GM23338 (cell line): Measurements from ENCODE around the gene B4GALNT2. TPM values are rescaled to one million over a fixed set of nuclear protein-coding genes. Genes with fewer than 3 reads are reported as not detected.

ENCODE experiments used
- ATAC-seq: fragments of 200-7000 bp; cut with Tn5 transposase; 3 replicates; pipeline ENCODE4 v1.9.1; 2020
- DNase-seq: peaks from one replicate; pipeline ENCODE4 v3.0.0-alpha.2; 2015; ENCODE audit warnings: low spot score
- H2AFZ ChIP-seq: fragments of 200-600 bp; sonication (generic); 2 replicates; pipeline ENCODE4 v1.8.0; 2016; ENCODE audit warnings: antibody characterized with exemption, mild to moderate bottlenecking, moderate library complexity
- H3F3A ChIP-seq: fragments of 200-600 bp; sonication (generic); replicated peaks from 2 replicates; pipeline ENCODE4 v1.8.0; 2017; ENCODE audit warnings: antibody characterized with exemption, mixed run types, low read depth
- H3K27ac ChIP-seq: fragments of 200-600 bp; sonication (generic); 2 replicates; pipeline ENCODE4 v1.6.1; 2016; ENCODE audit warnings: low read depth
- H3K27me3 ChIP-seq: fragments of 200-600 bp; sonication (generic); 2 replicates; pipeline ENCODE4 v1.8.0; 2016; ENCODE audit warnings: mild to moderate bottlenecking, mixed run types, moderate library complexity; ENCODE audit not compliant: insufficient read depth
- H3K36me3 ChIP-seq: fragments of 200-600 bp; sonication (generic); 2 replicates; pipeline ENCODE4 v1.8.0; 2016; ENCODE audit warnings: mild to moderate bottlenecking; ENCODE audit not compliant: insufficient read depth
- H3K4me1 ChIP-seq: fragments of 200-600 bp; sonication (generic); 2 replicates; pipeline ENCODE4 v1.8.0; 2016; ENCODE audit warnings: mild to moderate bottlenecking, moderate library complexity; ENCODE audit not compliant: insufficient read depth
- H3K4me2 ChIP-seq: fragments of 200-600 bp; sonication (generic); 2 replicates; pipeline ENCODE4 v1.7.1; 2017; ENCODE audit warnings: mixed run types
- H3K4me3 ChIP-seq: fragments of 200-600 bp; sonication (generic); 2 replicates; pipeline ENCODE4 v1.6.1; 2016; ENCODE audit warnings: mixed run types
- H3K79me2 ChIP-seq: fragments of 200-600 bp; sonication (generic); replicated peaks from 2 replicates; pipeline ENCODE4 v1.8.0; 2017; ENCODE audit warnings: mild to moderate bottlenecking; ENCODE audit not compliant: insufficient read depth
- H3K9me2 ChIP-seq: fragments of 200-600 bp; sonication (generic); 2 replicates; pipeline ENCODE4 v1.8.0; 2017; ENCODE audit not compliant: insufficient read depth
- H4K20me1 ChIP-seq: fragments of 200-600 bp; sonication (generic); replicated peaks from 2 replicates; pipeline ENCODE4 v1.8.0; 2017; ENCODE audit warnings: mild to moderate bottlenecking; ENCODE audit not compliant: insufficient read depth
- H3K27ac Mint-ChIP-seq: 2 replicates; pipeline ENCODE4 v1.8.0; 2020; ENCODE audit warnings: inconsistent platforms, mild to moderate bottlenecking, moderate library complexity, mixed read lengths
- H3K27me3 Mint-ChIP-seq: 3 replicates; pipeline ENCODE4 v1.8.0; 2022; ENCODE audit warnings: low read depth, mild to moderate bottlenecking, moderate library complexity, mixed read lengths, inconsistent platforms; ENCODE audit not compliant: insufficient read depth, poor library complexity
- H3K36me3 Mint-ChIP-seq: 3 replicates; pipeline ENCODE4 v1.8.0; 2021; ENCODE audit warnings: low read depth, mild to moderate bottlenecking, inconsistent platforms, moderate library complexity, mixed read lengths
- H3K4me1 Mint-ChIP-seq: 3 replicates; pipeline ENCODE4 v1.8.0; 2020; ENCODE audit warnings: mild to moderate bottlenecking, inconsistent platforms, mixed read lengths
- H3K4me3 Mint-ChIP-seq: 3 replicates; pipeline ENCODE4 v1.8.0; 2021; ENCODE audit warnings: moderate library complexity, mild to moderate bottlenecking, inconsistent platforms, mixed read lengths
- H3K9me3 Mint-ChIP-seq: 3 replicates; pipeline ENCODE4 v1.8.0; 2020; ENCODE audit warnings: moderate library complexity, mild to moderate bottlenecking, inconsistent platforms, mixed read lengths
- CREB1 ChIP-seq: fragments of 250-450 bp; sonication (Bioruptor Pico); IDR thresholded peaks from 2 replicates; pipeline ENCODE4 v1.5.0; 2020; ENCODE audit warnings: low read depth, mild to moderate bottlenecking, moderate library complexity
- EZH2 ChIP-seq: fragments of 200-600 bp; sonication (generic); IDR thresholded peaks from one replicate; pipeline ENCODE4 v1.8.0; 2017; ENCODE audit warnings: antibody characterized with exemption, mild to moderate bottlenecking, low read depth; ENCODE audit not compliant: unreplicated experiment
- EZH2phosphoT487 ChIP-seq: fragments of 200-600 bp; sonication (generic); IDR thresholded peaks from one replicate; pipeline ENCODE4 v1.8.1; 2018; ENCODE audit warnings: antibody characterized with exemption; ENCODE audit not compliant: unreplicated experiment
- POLR2AphosphoS5 ChIP-seq: IDR thresholded peaks from 2 replicates; pipeline ENCODE4 v1.6.1; 2016; ENCODE audit warnings: antibody characterized with exemption, low read depth
- ZNF114 ChIP-seq: fragments of 250-450 bp; sonication (Bioruptor Pico); IDR thresholded peaks from 2 replicates; pipeline ENCODE4 v1.5.0; 2020; ENCODE audit warnings: mild to moderate bottlenecking, moderate library complexity
- ZNF331 ChIP-seq: fragments of 250-450 bp; sonication (Bioruptor Pico); IDR thresholded peaks from 2 replicates; pipeline ENCODE4 v1.5.0; 2020; ENCODE audit warnings: low read depth, mild to moderate bottlenecking, moderate library complexity
- polyA plus RNA-seq: library from polyadenylated mRNA; unstranded; fragments of >200 nt; fragmentation: Nextera tagmentation; extraction: Ambion mirVana; gene quantifications from 2 replicates; pipeline ENCODE4 v1.2.1, GENCODE V29; 2016
- total RNA-seq: library from RNA; depleted of rRNA; stranded (reverse); fragments of >200 nt; shearing (Covaris generic); gene quantifications from 2 replicates; pipeline ENCODE4 v1.2.3, GENCODE V29; 2014
- TF ChIP-seq, protein P1 (sequence below): fragments of 250-450 bp; sonication (Bioruptor Pico); IDR thresholded peaks from 2 replicates; pipeline ENCODE4 v1.5.0; 2020; ENCODE audit warnings: mild to moderate bottlenecking, moderate library complexity
- TF ChIP-seq, protein P2 (sequence below): IDR thresholded peaks from 2 replicates; pipeline ENCODE4 v1.6.1; 2016; ENCODE audit warnings: antibody characterized with exemption

B4GALNT2 gene
- total and polyA plus RNA-seq, 2 experiments from 2014 or later: not detected

DNA sequence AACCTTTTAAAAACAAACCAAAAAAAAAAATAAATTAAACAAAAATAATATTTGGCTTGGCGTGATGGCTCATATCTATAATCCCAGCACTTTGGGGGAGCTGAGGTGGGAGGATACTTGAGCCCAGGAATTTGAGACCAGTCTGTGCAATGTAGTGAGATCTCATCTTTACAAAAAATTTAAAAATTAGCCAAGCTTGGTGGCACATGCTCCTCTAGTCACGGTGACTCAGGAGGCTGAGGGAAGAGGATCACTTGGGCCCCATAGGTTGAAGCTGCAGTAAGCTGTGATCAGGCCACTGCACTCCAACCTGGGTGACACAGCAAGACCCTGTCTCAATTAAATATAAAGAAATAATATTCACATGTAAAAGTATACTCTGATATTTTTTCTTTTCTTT lies 65.6 kb downstream of the B4GALNT2 start (continued):
- TF ChIP-seq, protein P1, sequence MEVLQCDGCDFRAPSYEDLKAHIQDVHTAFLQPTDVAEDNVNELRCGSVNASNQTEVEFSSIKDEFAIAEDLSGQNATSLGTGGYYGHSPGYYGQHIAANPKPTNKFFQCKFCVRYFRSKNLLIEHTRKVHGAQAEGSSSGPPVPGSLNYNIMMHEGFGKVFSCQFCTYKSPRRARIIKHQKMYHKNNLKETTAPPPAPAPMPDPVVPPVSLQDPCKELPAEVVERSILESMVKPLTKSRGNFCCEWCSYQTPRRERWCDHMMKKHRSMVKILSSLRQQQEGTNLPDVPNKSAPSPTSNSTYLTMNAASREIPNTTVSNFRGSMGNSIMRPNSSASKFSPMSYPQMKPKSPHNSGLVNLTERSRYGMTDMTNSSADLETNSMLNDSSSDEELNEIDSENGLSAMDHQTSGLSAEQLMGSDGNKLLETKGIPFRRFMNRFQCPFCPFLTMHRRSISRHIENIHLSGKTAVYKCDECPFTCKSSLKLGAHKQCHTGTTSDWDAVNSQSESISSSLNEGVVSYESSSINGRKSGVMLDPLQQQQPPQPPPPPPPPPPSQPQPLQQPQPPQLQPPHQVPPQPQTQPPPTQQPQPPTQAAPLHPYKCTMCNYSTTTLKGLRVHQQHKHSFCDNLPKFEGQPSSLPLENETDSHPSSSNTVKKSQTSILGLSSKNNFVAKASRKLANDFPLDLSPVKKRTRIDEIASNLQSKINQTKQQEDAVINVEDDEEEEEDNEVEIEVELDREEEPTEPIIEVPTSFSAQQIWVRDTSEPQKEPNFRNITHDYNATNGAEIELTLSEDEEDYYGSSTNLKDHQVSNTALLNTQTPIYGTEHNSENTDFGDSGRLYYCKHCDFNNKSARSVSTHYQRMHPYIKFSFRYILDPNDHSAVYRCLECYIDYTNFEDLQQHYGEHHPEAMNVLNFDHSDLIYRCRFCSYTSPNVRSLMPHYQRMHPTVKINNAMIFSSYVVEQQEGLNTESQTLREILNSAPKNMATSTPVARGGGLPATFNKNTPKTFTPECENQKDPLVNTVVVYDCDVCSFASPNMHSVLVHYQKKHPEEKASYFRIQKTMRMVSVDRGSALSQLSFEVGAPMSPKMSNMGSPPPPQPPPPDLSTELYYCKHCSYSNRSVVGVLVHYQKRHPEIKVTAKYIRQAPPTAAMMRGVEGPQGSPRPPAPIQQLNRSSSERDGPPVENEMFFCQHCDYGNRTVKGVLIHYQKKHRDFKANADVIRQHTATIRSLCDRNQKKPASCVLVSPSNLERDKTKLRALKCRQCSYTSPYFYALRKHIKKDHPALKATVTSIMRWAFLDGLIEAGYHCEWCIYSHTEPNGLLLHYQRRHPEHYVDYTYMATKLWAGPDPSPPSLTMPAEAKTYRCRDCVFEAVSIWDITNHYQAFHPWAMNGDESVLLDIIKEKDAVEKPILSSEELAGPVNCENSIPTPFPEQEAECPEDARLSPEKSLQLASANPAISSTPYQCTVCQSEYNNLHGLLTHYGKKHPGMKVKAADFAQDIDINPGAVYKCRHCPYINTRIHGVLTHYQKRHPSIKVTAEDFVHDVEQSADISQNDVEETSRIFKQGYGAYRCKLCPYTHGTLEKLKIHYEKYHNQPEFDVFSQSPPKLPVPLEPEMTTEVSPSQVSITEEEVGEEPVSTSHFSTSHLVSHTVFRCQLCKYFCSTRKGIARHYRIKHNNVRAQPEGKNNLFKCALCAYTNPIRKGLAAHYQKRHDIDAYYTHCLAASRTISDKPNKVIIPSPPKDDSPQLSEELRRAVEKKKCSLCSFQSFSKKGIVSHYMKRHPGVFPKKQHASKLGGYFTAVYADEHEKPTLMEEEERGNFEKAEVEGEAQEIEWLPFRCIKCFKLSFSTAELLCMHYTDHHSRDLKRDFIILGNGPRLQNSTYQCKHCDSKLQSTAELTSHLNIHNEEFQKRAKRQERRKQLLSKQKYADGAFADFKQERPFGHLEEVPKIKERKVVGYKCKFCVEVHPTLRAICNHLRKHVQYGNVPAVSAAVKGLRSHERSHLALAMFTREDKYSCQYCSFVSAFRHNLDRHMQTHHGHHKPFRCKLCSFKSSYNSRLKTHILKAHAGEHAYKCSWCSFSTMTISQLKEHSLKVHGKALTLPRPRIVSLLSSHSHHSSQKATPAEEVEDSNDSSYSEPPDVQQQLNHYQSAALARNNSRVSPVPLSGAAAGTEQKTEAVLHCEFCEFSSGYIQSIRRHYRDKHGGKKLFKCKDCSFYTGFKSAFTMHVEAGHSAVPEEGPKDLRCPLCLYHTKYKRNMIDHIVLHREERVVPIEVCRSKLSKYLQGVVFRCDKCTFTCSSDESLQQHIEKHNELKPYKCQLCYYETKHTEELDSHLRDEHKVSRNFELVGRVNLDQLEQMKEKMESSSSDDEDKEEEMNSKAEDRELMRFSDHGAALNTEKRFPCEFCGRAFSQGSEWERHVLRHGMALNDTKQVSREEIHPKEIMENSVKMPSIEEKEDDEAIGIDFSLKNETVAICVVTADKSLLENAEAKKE: no peak
- TF ChIP-seq, protein P2, sequence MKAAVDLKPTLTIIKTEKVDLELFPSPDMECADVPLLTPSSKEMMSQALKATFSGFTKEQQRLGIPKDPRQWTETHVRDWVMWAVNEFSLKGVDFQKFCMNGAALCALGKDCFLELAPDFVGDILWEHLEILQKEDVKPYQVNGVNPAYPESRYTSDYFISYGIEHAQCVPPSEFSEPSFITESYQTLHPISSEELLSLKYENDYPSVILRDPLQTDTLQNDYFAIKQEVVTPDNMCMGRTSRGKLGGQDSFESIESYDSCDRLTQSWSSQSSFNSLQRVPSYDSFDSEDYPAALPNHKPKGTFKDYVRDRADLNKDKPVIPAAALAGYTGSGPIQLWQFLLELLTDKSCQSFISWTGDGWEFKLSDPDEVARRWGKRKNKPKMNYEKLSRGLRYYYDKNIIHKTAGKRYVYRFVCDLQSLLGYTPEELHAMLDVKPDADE: no peak
- no peak for TF ChIP-seq ZNF331 (CRISPR knock-in tag)
- no peak for TF ChIP-seq POLR2AphosphoS5
- no peak for TF ChIP-seq EZH2phosphoT487
- no peak for TF ChIP-seq CREB1 (CRISPR knock-in tag)

DNA sequence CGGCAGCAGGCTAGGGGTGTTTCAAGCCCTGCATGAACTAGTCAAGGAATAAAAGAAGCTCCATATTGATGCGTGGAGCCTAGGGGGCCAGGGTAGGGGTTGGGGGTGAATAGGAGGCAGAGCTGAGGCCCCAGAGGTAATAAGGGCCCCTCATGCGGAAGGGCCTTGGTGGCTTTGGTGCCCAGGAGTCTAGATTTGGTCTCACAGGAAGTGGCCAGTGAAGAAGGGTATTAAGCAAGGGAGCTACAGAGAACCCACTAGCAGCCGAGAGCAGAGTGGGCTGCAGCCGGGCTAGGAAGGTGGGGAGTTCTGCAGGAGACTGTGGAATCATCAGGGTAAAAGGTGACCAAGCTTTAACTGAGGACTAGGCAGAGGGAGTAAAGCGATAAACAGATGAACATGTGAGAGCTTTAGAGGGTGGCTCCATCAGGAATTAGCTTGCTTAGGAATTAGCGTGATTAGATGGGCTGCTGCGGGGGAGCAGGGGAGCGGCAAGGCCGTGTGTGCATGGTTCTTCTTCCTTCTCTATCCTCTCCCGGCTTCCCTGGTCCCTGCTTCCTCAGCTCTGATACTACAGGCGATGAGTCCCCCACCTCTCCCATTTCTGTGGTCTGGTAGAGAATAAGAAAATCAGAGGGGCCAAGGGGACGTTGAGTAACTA lies 68.0 kb downstream of the B4GALNT2 start:
- Mint-ChIP-seq H3K27me3 (peaks cover 11% of the 10 kb centered on the region), H3K36me3 (no peaks in the 10 kb centered on the region), H3K9me3 (no peaks in the 10 kb centered on the region), H3K4me3 (no peak overlapping the region; the same call in 2 of the 3 replicates), H3K4me1 (no peaks in the 10 kb centered on the region), H3K27ac (no peak overlapping the region)
- Histone ChIP-seq H4K20me1 (no peaks in the 10 kb centered on the region), H3K4me3 (no peak overlapping the region), H3K27me3 (no peaks in the 10 kb centered on the region), H3K27ac (no peak overlapping the region), H3K9me2 (0 out of 2 replicates have a peak, but pooled peaks cover 4% of the 10 kb centered on the region), H3F3A (no peaks in the 10 kb centered on the region), H3K4me1 (no peaks in the 10 kb centered on the region), H3K79me2 (no peaks in the 10 kb centered on the region), H3K4me2 (no peak overlapping the region), H2AFZ (0 out of 2 replicates have a peak overlapping the region, but pooled peaks have one; percentile 28), H3K36me3 (no peaks in the 10 kb centered on the region)
- no peak for TF ChIP-seq ZNF331 (CRISPR knock-in tag)
- TF ChIP-seq ZNF114: no peak
- no peak for TF ChIP-seq EZH2
- TF ChIP-seq POLR2AphosphoS5: no peak
- no peak for DNase-seq
- no peak for ATAC-seq
